Measurements from ENCODE around the gene OPRL1.

OPRL1 gene

GRCh38 chr20:64145458-64146300, 65.8 kb downstream of the OPRL1 start:
- no peak for DNase-seq

- DNase-seq = no peak
Observed at GRCh38 chr20:64146301-64146935, 66.5 kb downstream of the OPRL1 start.

GRCh38 chr20:64146936-64147477, 67.1 kb downstream of the OPRL1 start:
- no peak for DNase-seq

GRCh38 chr20:64148581-64148980, 68.7 kb downstream of the OPRL1 start:
- no peak for DNase-seq

- DNase-seq = no peak
Observed at GRCh38 chr20:64149141-64149540, 69.3 kb downstream of the OPRL1 start.

- DNase-seq = no peak
Observed at GRCh38 chr20:64149809-64150560, 70.1 kb downstream of the OPRL1 start.
